IPS-18c (cell line): ENCODE measurements around the gene HOXD3.

Source experiments
- H3K4me3 ChIP-seq: 2 replicates; pipeline ENCODE4 v1.7.0; 2013; ENCODE audit warnings: low read depth, mild to moderate bottlenecking, low read length, moderate library complexity; ENCODE audit not compliant: insufficient read depth
- H3K9me3 ChIP-seq: one replicate; pipeline ENCODE4 v1.6.1; 2013; ENCODE audit warnings: mild to moderate bottlenecking, low read length, moderate library complexity; ENCODE audit not compliant: control insufficient read depth, insufficient read depth

The HOXD3 gene

GRCh38 chr2:176205126-176205525 lies 48.0 kb downstream of the HOXD3 start:
- Histone ChIP-seq H3K9me3 (no peaks in the 10 kb centered on the region), H3K4me3 (no peak overlapping the region)

- Histone ChIP-seq H3K9me3 (no peaks in the 10 kb centered on the region), H3K4me3 (no peak overlapping the region)
These were observed 49.0 kb downstream of the HOXD3 start for GRCh38 chr2:176206136-176206535.

GRCh38 chr2:176206682-176207081 lies 49.6 kb downstream of the HOXD3 start:
- H3K4me3 ChIP-seq: no peak overlapping the region
- H3K9me3 ChIP-seq: no peaks in the 10 kb centered on the region

- Histone ChIP-seq H3K9me3 (no peaks in the 10 kb centered on the region), H3K4me3 (no peak overlapping the region)
These were observed 54.0 kb downstream of the HOXD3 start for GRCh38 chr2:176211110-176211509.

- Histone ChIP-seq H3K9me3 (no peaks in the 10 kb centered on the region), H3K4me3 (no peak overlapping the region)
These were observed 55.2 kb downstream of the HOXD3 start for GRCh38 chr2:176212276-176212675.

DNA sequence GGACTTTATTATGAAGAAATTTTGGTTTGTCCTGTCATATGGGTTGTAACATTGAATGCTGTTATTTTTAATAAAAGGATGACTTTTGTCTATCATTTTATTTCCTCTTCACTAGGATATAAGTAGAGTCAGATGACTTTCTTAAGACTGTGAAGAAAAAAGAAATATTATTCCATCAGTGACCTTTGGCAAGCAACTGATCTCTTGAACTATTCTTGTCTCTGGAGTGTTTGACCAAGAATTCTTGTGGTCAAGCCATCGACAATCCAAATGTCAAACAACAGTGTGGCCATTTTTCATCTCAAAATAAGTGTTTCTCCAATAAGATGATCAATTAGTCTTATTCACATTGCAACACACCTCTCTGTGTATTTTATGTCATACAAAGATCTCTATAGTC lies 56.3 kb downstream of the HOXD3 start:
- Histone ChIP-seq H3K9me3 (no peaks in the 10 kb centered on the region), H3K4me3 (no peak overlapping the region)
